ENCODE measurements around the gene PIAS1. TPM values are rescaled to one million over a fixed set of nuclear protein-coding genes. Genes with fewer than 3 reads are reported as not detected.

PIAS1 gene
- polyA plus RNA-seq, 2 of the 4 experiments (the other 2 are of a cell fraction): 23.2 to 49.5 TPM

- FAIRE-seq: no peak
- ChIA-PET POLR2A (interaction anchor here (0.5 to 0.7 kb wide), 2 partner anchors 156 to 167 kb away, joined by 5 read pairs; no protein-coding TSS in a partner anchor), CTCF (interaction anchor here (1.0 to 1.9 kb wide), 3 partner anchors 10 to 166 kb away, joined by 4 to 10 read pairs (median 5); no protein-coding TSS in a partner anchor)
Observed at GRCh38 chr15:68029959-68030358, 24.2 kb upstream of the PIAS1 start.

GRCh38 chr15:68031404-68031803 is 22.7 kb upstream of the PIAS1 start:
- FAIRE-seq (no peak), ATAC-seq (no peak), DNase-seq (ENCODE audit: low read depth in 1 of 2, low spot score in 1 of 2) (no peak)
- Histone ChIP-seq H3K27ac (no peak overlapping the region), H3K9me3 (no peaks in the 10 kb centered on the region), H3K4me1 (peaks cover 2% of the 10 kb centered on the region; the same call in 2 of the 3 replicates), H3K4me3 (no peak overlapping the region), H3K4me2 (no peak overlapping the region)
- TF ChIP-seq, protein P1, sequence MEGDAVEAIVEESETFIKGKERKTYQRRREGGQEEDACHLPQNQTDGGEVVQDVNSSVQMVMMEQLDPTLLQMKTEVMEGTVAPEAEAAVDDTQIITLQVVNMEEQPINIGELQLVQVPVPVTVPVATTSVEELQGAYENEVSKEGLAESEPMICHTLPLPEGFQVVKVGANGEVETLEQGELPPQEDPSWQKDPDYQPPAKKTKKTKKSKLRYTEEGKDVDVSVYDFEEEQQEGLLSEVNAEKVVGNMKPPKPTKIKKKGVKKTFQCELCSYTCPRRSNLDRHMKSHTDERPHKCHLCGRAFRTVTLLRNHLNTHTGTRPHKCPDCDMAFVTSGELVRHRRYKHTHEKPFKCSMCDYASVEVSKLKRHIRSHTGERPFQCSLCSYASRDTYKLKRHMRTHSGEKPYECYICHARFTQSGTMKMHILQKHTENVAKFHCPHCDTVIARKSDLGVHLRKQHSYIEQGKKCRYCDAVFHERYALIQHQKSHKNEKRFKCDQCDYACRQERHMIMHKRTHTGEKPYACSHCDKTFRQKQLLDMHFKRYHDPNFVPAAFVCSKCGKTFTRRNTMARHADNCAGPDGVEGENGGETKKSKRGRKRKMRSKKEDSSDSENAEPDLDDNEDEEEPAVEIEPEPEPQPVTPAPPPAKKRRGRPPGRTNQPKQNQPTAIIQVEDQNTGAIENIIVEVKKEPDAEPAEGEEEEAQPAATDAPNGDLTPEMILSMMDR (IDR thresholded peaks at IDR 0.05): no peak
- peak; percentile 69 for TF ChIP-seq MAFK (IDR thresholded peaks at IDR 0.05; ENCODE audit: partially characterized antibody)
- POLR2A ChIA-PET: no interaction called here
- CTCF ChIA-PET: interaction anchor here (0.6 to 1.9 kb wide), 3 partner anchors 18 to 221 kb away, joined by 3 to 10 read pairs (median 3); no protein-coding TSS in a partner anchor
- WGBS (ENCODE audit: missing lambda C conversion rate): 74% methylated on average over 2 of the region's 2 CpGs

More at GRCh38 chr15:68029959-68030358, 24.2 kb upstream of the PIAS1 start:
- TF ChIP-seq, protein P2, sequence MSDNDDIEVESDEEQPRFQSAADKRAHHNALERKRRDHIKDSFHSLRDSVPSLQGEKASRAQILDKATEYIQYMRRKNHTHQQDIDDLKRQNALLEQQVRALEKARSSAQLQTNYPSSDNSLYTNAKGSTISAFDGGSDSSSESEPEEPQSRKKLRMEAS (IDR thresholded peaks at IDR 0.05): no peak
- TF ChIP-seq MAFK (IDR thresholded peaks at IDR 0.05; ENCODE audit: partially characterized antibody): peak; percentile 36
- no peak overlapping the region for H3K4me2 ChIP-seq
- ATAC-seq: no peak
- no peak overlapping the region for H3K27ac ChIP-seq
- peaks cover 11% of the 10 kb centered on the region; the same call in 2 of the 3 replicates for H3K4me1 ChIP-seq
- H3K9me3 ChIP-seq: no peaks in the 10 kb centered on the region
- no peak for DNase-seq (ENCODE audit: low read depth in 1 of 2, low spot score in 1 of 2)
- H3K4me3 ChIP-seq: no peak overlapping the region

DNA sequence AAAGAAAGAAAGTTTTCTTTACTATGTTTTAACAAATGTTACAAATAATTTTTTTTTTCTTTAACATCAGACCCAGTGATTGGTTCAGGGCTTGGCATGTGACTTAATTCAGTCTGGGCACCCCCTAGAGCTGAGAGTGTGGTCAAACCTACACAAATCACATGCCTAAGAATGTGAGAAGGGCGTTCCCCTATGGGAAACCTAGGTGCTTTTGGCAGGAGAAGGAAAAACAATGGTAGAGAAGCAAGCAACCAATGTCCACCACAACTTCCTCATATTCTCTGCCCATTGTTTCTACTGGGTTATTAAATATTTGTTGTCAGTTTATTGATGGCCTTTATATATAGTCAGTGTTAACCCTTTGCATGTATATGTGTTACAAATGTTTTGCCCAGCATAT is 21.4 kb upstream of the PIAS1 start:
- POLR2A ChIA-PET: no interaction called here
- CTCF ChIA-PET: interaction anchor here (1.9 kb wide), 1 partner anchor 169 kb away, joined by 10 read pairs; no protein-coding TSS in a partner anchor
- ATAC-seq: no peak
- WGBS (ENCODE audit: missing lambda C conversion rate): 46% methylated on average over 1 of the region's 1 CpG
- Histone ChIP-seq H3K27ac (no peak overlapping the region), H3K9me3 (peaks cover 11% of the 10 kb centered on the region; the same call in 2 of the 3 replicates), H3K4me3 (no peak overlapping the region), H3K4me2 (no peak overlapping the region), H3K4me1 (no peaks in the 10 kb centered on the region)
- FAIRE-seq: no peak
- DNase-seq (ENCODE audit: low read depth in 1 of 2, low spot score in 1 of 2): no peak
- TF ChIP-seq EP300 (IDR thresholded peaks at IDR 0.05) (no peak), NPAS2 (CRISPR knock-in tag; IDR thresholded peaks at IDR 0.05; ENCODE audit: borderline replicate concordance) (no peak), CBX2 (IDR thresholded peaks at IDR 0.05; ENCODE audit: borderline replicate concordance, low read depth) (no peak), EHMT2 (IDR thresholded peaks at IDR 0.05; ENCODE audit: low read depth) (no peak), USF2 (IDR thresholded peaks at IDR 0.05) (peak; percentile 23; the same call in 1 of the 2 replicates), PHF8 (IDR thresholded peaks at IDR 0.05; ENCODE audit: borderline replicate concordance, low read depth) (no peak)
- TF ChIP-seq, protein P1 (IDR thresholded peaks at IDR 0.05): no peak

GRCh38 chr15:68034081-68034480 is 20.0 kb upstream of the PIAS1 start:
- WGBS (ENCODE audit: missing lambda C conversion rate): 89% methylated on average over 3 of the region's 3 CpGs
- FAIRE-seq (no peak), DNase-seq (ENCODE audit: low read depth in 1 of 2, low spot score in 1 of 2) (no peak), ATAC-seq (no peak)
- H3K27ac ChIP-seq: no peak overlapping the region
- ChIA-PET CTCF (interaction anchor here (1.1 to 1.9 kb wide), 3 partner anchors 10 to 171 kb away, joined by 3 to 10 read pairs (median 4); no protein-coding TSS in a partner anchor), POLR2A (no interaction called here)
- H3K4me1 ChIP-seq: no peaks in the 10 kb centered on the region
- no peak overlapping the region for H3K4me2 ChIP-seq
- peaks cover 13% of the 10 kb centered on the region; the same call in 2 of the 3 replicates for H3K9me3 ChIP-seq
- H3K4me3 ChIP-seq: no peak overlapping the region
- TF ChIP-seq ZFP36 (IDR thresholded peaks at IDR 0.05; ENCODE audit: borderline replicate concordance, partially characterized antibody): no peak
- TF ChIP-seq CBX8 (IDR thresholded peaks at IDR 0.05): no peak
- TF ChIP-seq, protein P2 (IDR thresholded peaks at IDR 0.05): no peak
- no peak for TF ChIP-seq KDM5A (IDR thresholded peaks at IDR 0.05)
- TF ChIP-seq HOXB5 (CRISPR knock-in tag; IDR thresholded peaks at IDR 0.05): no peak
- no peak for TF ChIP-seq RCOR1 (IDR thresholded peaks at IDR 0.05; ENCODE audit: low read depth, low read length)
- no peak for TF ChIP-seq TP53 (CRISPR knock-in tag; IDR thresholded peaks at IDR 0.05)
- no peak for TF ChIP-seq FOXS1 (CRISPR knock-in tag; IDR thresholded peaks at IDR 0.05)
- TF ChIP-seq CHD2 (IDR thresholded peaks at IDR 0.05; ENCODE audit: low read length, partially characterized antibody): no peak
- TF ChIP-seq FOSB (CRISPR knock-in tag; IDR thresholded peaks at IDR 0.05): no peak
- TF ChIP-seq ESRRA (IDR thresholded peaks at IDR 0.05; ENCODE audit: borderline replicate concordance, low read length): no peak
- TF ChIP-seq EP300 (IDR thresholded peaks at IDR 0.05): no peak
- TF ChIP-seq EHF (CRISPR knock-in tag; IDR thresholded peaks at IDR 0.05): no peak
- TF ChIP-seq PBX3 (IDR thresholded peaks at IDR 0.05): no peak
- no peak for TF ChIP-seq HOXA7 (CRISPR knock-in tag; IDR thresholded peaks at IDR 0.05)
- no peak for TF ChIP-seq ZSCAN20 (CRISPR knock-in tag; IDR thresholded peaks at IDR 0.05)
- TF ChIP-seq GATA3 (IDR thresholded peaks at IDR 0.05; ENCODE audit: borderline replicate concordance): no peak
